Measurements from ENCODE around the gene THSD7B.
"Not testable (repeated sequence)": the region's sequence is repeated elsewhere in the genome, so short reads cannot be mapped to it uniquely, and the experiment has no call there.

The THSD7B gene

GRCh38 chr2:137255345-137255744 is 490.0 kb downstream of the THSD7B start:
- no peak for DNase-seq (ENCODE audit: low spot score)

- no peak for DNase-seq (ENCODE audit: low spot score)
Measured at GRCh38 chr2:137255990-137256389, 490.6 kb downstream of the THSD7B start.

- DNase-seq (ENCODE audit: low spot score), result no peak
Measured at GRCh38 chr2:137261881-137262585, 496.7 kb downstream of the THSD7B start.

- no peak for DNase-seq (ENCODE audit: low spot score)
Measured at GRCh38 chr2:137262594-137262993, 497.2 kb downstream of the THSD7B start.

GRCh38 chr2:137287913-137288639 is 522.7 kb downstream of the THSD7B start:
- no peak for DNase-seq (ENCODE audit: low spot score)

- DNase-seq (ENCODE audit: low spot score), result no peak
Measured at GRCh38 chr2:137291836-137292570, 526.7 kb downstream of the THSD7B start.

GRCh38 chr2:137298377-137298776 is 533.0 kb downstream of the THSD7B start:
- DNase-seq (ENCODE audit: low spot score), result no peak

- DNase-seq (ENCODE audit: low spot score), result no peak
Measured at GRCh38 chr2:137300987-137301386, 535.6 kb downstream of the THSD7B start.

- no peak for DNase-seq (ENCODE audit: low spot score)
Measured at GRCh38 chr2:137302957-137303356, 537.6 kb downstream of the THSD7B start.

- no peak for DNase-seq (ENCODE audit: low spot score)
Measured at GRCh38 chr2:137316075-137316474, 550.7 kb downstream of the THSD7B start.

- DNase-seq (ENCODE audit: low spot score), result no peak
Measured at GRCh38 chr2:137321566-137321965, 556.2 kb downstream of the THSD7B start.

- DNase-seq (ENCODE audit: low spot score), result not testable (repeated sequence)
Measured at GRCh38 chr2:137331562-137331961, 566.2 kb downstream of the THSD7B start.

GRCh38 chr2:137333386-137334165 is 568.2 kb downstream of the THSD7B start:
- DNase-seq (ENCODE audit: low spot score), result no peak

GRCh38 chr2:137336067-137336466 is 570.7 kb downstream of the THSD7B start:
- DNase-seq (ENCODE audit: low spot score), result no peak

- DNase-seq (ENCODE audit: low spot score), result no peak
Measured at GRCh38 chr2:137339051-137339450, 573.7 kb downstream of the THSD7B start.

GRCh38 chr2:137345994-137346393 is 580.6 kb downstream of the THSD7B start:
- no peak for DNase-seq (ENCODE audit: low spot score)

GRCh38 chr2:137348301-137348700 is 583.0 kb downstream of the THSD7B start:
- no peak for DNase-seq (ENCODE audit: low spot score)

GRCh38 chr2:137357634-137358033 is 592.3 kb downstream of the THSD7B start:
- DNase-seq (ENCODE audit: low spot score), result no peak

GRCh38 chr2:137367361-137367760 is 602.0 kb downstream of the THSD7B start:
- no peak for DNase-seq (ENCODE audit: low spot score)

- DNase-seq (ENCODE audit: low spot score), result no peak
Measured at GRCh38 chr2:137369106-137369505, 603.8 kb downstream of the THSD7B start.

- DNase-seq (ENCODE audit: low spot score), result no peak
Measured at GRCh38 chr2:137379186-137379585, 613.8 kb downstream of the THSD7B start.

GRCh38 chr2:137380610-137381009 is 615.3 kb downstream of the THSD7B start:
- DNase-seq (ENCODE audit: low spot score), result no peak

Measured in CD4-positive, alpha-beta T cell treated with Interleukin-15 for 4 hours (primary cell).